Uterus (tissue), 4 donors: ENCODE results near the gene PRSS16. TPM values are rescaled to one million over a fixed set of nuclear protein-coding genes. Genes with fewer than 3 reads are reported as not detected.
"Not testable (repeated sequence)": the region's sequence is repeated elsewhere in the genome, so short reads cannot be mapped to it uniquely, and the experiment has no call there.

ENCODE experiments used
- DNase-seq, 2 donors: peaks; one replicate each; pipeline ENCODE4 v3.0.0-alpha.2; 2019 to 2020
- H3K27ac ChIP-seq, 2 donors: fragments of 200-600 bp; sonication (generic); 1 replicate in 1 of 2; 2 replicates in 1 of 2; pipeline ENCODE4 v1.5.1; 2016 to 2018
- H3K27me3 ChIP-seq, 2 donors: fragments of 200-600 bp; sonication (generic); one replicate each; pipeline ENCODE4 v1.5.1; 2018 to 2019; ENCODE audit warnings: control low read depth in 1 of 2
- H3K36me3 ChIP-seq, 2 donors: fragments of 200-600 bp; sonication (generic); one replicate each; pipeline ENCODE4 v1.5.1; 2019; ENCODE audit warnings: control low read depth in 1 of 2
- H3K4me1 ChIP-seq, 2 donors: fragments of 200-600 bp; sonication (generic); one replicate each; pipeline ENCODE4 v1.5.1; 2018 to 2019; ENCODE audit warnings: control low read depth in 1 of 2
- H3K4me3 ChIP-seq, 2 donors: fragments of 200-600 bp; sonication (generic); 1 replicate in 1 of 2; 2 replicates in 1 of 2; pipeline ENCODE4 v1.5.1; 2018 to 2019; ENCODE audit warnings: mild to moderate bottlenecking in 1 of 2
- H3K9me3 ChIP-seq, 2 donors: fragments of 200-600 bp; sonication (generic); one replicate each; pipeline ENCODE4 v1.5.1; 2019; ENCODE audit warnings: control low read depth in 1 of 2
- POLR2A ChIP-seq, 2 donors: fragments of 450-650 bp; IDR thresholded peaks; one replicate each; pipeline ENCODE4 v1.6.1; 2016; ENCODE audit warnings: antibody characterized with exemption in 2 of 2, mild to moderate bottlenecking in 1 of 2, moderate library complexity in 1 of 2
- intact Hi-C: fragments of 100-400 bp; cut with DNase I; formaldehyde crosslinking; loops from one replicate; pipeline ENCODE4 v1.15.1; 2023; ENCODE audit warnings: low total_unique reads
- total RNA-seq, 4 donors: library from RNA; depleted of rRNA in 3 of 4; stranded (reverse); fragments of >200 nt in 3 of 4; gene quantifications; one replicate each; pipeline versions ENCODE4 v1.1.0 to v1.2.4, GENCODE V29; 2014 to 2023
- TF ChIP-seq, protein P1 (sequence below), 4 experiments: fragments of 200-600 bp in 2 of 4; fragments of 450-650 bp in 2 of 4; sonication (generic) in 2 of 4; IDR thresholded peaks; one replicate each; pipeline ENCODE4 v1.5.1; 2016 to 2019; ENCODE audit warnings: antibody characterized with exemption in 4 of 4, mild to moderate bottlenecking in 2 of 4, moderate library complexity in 1 of 4
- donor health status: DM: yes; HTN: yes; CAD: no.

Gene PRSS16
- total RNA-seq, 4 donors from 2014 or later, result 0.88 TPM; not detected in 3

DNA sequence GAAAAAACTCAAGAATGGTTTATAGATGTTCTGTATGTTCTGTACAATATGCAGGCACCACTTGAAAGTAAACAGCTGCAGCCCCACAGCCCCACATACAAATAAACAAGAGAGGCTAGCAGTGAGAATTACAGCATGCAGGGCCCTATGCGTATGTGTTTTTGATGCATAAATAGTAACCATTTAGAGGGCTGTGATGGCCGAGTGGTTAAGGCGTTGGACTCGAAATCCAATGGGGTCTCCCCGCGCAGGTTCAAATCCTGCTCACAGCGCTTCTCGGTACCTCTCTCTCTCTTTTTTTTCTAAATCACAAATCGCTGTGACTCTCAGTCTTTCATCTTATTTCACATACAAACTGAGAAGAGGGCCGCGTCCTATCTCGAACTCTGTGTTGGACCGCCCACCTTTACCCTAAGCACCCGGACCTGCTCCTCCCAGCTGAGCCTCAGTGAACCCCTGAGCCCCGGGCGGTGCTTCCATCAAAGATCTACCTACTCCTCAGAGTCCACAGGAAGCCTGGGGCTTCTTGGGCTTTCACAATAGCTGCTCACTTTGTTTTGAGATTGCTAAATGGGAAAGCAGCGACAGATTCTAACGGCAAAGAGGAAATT is 37.7 kb upstream of the PRSS16 start:
- intact Hi-C loops, result no loop called here
- peaks cover 0 to 37% of the 10 kb centered on the region in 2 donors for H3K27me3 ChIP-seq
- no peaks in the 10 kb centered on the region for H3K36me3 ChIP-seq
- no peak overlapping the region for H3K4me3 ChIP-seq
- no peak for TF ChIP-seq POLR2A (IDR thresholded peaks at IDR 0.05)
- TF ChIP-seq, protein P1, sequence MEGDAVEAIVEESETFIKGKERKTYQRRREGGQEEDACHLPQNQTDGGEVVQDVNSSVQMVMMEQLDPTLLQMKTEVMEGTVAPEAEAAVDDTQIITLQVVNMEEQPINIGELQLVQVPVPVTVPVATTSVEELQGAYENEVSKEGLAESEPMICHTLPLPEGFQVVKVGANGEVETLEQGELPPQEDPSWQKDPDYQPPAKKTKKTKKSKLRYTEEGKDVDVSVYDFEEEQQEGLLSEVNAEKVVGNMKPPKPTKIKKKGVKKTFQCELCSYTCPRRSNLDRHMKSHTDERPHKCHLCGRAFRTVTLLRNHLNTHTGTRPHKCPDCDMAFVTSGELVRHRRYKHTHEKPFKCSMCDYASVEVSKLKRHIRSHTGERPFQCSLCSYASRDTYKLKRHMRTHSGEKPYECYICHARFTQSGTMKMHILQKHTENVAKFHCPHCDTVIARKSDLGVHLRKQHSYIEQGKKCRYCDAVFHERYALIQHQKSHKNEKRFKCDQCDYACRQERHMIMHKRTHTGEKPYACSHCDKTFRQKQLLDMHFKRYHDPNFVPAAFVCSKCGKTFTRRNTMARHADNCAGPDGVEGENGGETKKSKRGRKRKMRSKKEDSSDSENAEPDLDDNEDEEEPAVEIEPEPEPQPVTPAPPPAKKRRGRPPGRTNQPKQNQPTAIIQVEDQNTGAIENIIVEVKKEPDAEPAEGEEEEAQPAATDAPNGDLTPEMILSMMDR (IDR thresholded peaks at IDR 0.05), result no peak
- H3K4me1 ChIP-seq, result no peaks in the 10 kb centered on the region
- no peak overlapping the region for H3K27ac ChIP-seq
- no peak for DNase-seq
- H3K9me3 ChIP-seq, result no peaks in the 10 kb centered on the region

DNA sequence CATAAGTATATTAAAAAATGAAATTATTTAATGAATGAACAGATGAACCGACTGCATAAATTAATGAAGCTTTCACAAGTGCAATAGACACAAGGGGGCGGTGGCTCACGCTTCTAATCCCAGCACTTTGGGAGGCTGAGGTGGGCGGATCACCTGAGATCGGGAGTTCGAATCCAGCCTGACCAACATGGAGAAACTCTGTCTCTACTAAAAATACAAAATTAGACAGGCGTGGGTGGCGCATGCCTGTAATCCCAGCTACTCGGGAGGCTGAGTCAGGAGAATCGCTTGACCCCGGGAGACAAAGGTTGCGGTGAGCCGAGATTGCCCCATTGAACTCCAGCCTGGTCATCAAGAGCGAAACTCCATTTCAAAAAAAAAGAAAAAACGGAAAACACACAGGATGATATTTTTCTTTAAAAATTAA is 34.4 kb upstream of the PRSS16 start:
- peaks cover 3 to 25% of the 10 kb centered on the region in 2 donors for H3K27me3 ChIP-seq
- H3K27ac ChIP-seq, H3K4me3 ChIP-seq, H3K9me3 ChIP-seq, DNase-seq, H3K36me3 ChIP-seq, H3K4me1 ChIP-seq, intact Hi-C loops: not testable (repeated sequence)

DNA sequence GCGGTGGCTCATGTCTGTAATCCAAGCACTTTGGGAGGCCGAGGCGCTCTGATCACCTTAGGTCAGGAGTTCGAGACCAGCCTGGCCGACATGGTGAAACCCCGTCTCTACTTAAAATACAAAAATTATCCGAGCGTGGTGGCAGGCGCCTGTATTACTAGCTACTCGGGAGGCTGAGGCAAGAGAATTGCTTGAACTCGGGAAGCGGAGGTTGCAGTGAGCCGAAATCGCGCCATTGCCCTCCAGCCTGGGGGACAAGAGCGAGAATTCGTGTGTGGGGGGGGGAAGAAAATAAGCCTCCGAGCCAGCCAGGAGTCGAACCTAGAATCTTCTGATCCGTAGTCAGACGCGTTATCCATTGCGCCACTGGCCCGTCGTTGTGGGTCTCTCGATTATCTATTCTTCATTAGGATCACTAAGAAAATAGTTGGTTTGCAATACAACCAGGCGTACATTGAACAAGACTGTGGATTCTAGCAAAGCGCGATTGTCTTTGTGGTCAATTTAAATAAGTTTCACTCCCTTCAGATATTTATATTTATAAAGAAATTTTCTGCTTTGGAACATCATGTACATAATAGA is 33.9 kb upstream of the PRSS16 start:
- TF ChIP-seq, protein P1 (IDR thresholded peaks at IDR 0.05), result no peak
- no peak for TF ChIP-seq POLR2A (IDR thresholded peaks at IDR 0.05)
- no peak for DNase-seq
- peaks cover 3 to 25% of the 10 kb centered on the region in 2 donors for H3K27me3 ChIP-seq
- intact Hi-C loops, result no loop called here
- no peaks in the 10 kb centered on the region for H3K9me3 ChIP-seq
- H3K4me3 ChIP-seq, result no peak overlapping the region
- no peaks in the 10 kb centered on the region for H3K36me3 ChIP-seq
- no peaks in the 10 kb centered on the region for H3K4me1 ChIP-seq
- no peak overlapping the region for H3K27ac ChIP-seq

DNA sequence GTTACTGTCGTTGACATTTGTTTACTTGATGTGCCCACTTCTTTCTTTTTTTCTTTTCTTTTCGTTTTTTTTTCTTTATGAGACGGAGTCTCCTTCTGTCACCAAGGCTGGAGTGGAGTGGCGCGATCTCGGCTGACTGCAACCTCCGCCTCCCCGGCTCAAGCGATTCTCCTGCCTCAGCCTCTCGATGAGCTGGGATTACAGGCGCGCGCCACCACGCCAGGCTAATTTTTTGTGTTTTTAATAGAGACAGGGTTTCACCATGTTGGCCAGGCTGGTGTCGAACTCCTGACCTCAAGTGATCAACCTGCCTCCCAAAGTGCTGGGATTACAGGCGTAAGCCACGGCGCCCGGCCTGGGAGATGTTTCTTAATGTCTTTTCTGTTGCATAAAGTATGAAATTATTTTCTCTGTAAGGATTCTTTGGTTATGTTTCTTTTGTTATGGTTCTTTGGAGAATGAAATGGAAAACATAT is 33.3 kb upstream of the PRSS16 start:
- Histone ChIP-seq H3K27me3 (peaks cover 3 to 25% of the 10 kb centered on the region in 2 donors), H3K36me3 (no peaks in the 10 kb centered on the region), H3K9me3 (no peaks in the 10 kb centered on the region), H3K4me1 (no peaks in the 10 kb centered on the region), H3K27ac (no peak overlapping the region), H3K4me3 (no peak overlapping the region)
- DNase-seq, result no peak
- intact Hi-C loops, result no loop called here
- TF ChIP-seq, protein P1 (IDR thresholded peaks at IDR 0.05), result no peak
- no peak for TF ChIP-seq POLR2A (IDR thresholded peaks at IDR 0.05)

- Histone ChIP-seq H3K27me3 (peaks cover 3 to 25% of the 10 kb centered on the region in 2 donors), H3K4me1 (no peaks in the 10 kb centered on the region), H3K9me3 (no peaks in the 10 kb centered on the region), H3K36me3 (no peaks in the 10 kb centered on the region), H3K4me3 (no peak overlapping the region), H3K27ac (no peak overlapping the region)
- TF ChIP-seq, protein P1 (IDR thresholded peaks at IDR 0.05), result no peak
- no peak for TF ChIP-seq POLR2A (IDR thresholded peaks at IDR 0.05)
- intact Hi-C loops, result no loop called here
- no peak for DNase-seq
Observed at GRCh38 chr6:27216874-27217273, 30.6 kb upstream of the PRSS16 start.

DNA sequence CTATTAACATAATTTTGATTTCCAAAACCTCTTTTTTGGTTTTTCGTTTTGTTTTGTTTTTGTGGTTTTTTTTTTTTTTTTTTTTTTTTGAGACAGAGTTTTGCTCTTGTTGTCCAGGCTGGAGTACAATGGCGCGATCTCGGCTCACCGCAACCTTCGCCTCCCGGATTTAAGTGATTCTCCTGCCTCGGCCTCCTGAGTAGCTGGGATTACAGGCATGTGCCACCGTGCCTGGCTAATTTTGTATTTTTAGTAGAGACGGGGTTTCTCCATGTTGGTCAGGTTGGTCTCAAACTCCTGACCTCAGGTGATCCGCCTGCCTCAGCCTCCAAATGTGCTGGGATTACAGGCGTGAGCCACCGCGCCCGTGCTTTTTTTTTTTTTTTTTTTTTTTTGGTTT is 24.5 kb upstream of the PRSS16 start:
- H3K36me3 ChIP-seq, DNase-seq, H3K4me3 ChIP-seq, H3K9me3 ChIP-seq, H3K27ac ChIP-seq, H3K4me1 ChIP-seq, intact Hi-C loops: not testable (repeated sequence)
- H3K27me3 ChIP-seq, result peaks cover 0 to 10% of the 10 kb centered on the region in 2 donors
